HepG2 (cell line): ENCODE data around the gene PCAT6. TPM values are rescaled to one million over a fixed set of nuclear protein-coding genes. Genes with fewer than 3 reads are reported as not detected.
A peak's percentile ranks its signal among the peaks of the same experiment; 100 is the strongest.

Source experiments
- ATAC-seq: fragments of 200-7000 bp; cut with Tn5 transposase; 3 replicates; pipeline ENCODE4 v1.9.1; 2020; ENCODE audit warnings: mild to moderate bottlenecking, moderate library complexity
- Bru-seq: library from RNA; stranded (reverse); fragments of 400-500 nt; gene quantifications from one replicate; lab custom pipeline; 2021; lab: Mats Ljungman, UMichigan
- BruChase-seq, 2 experiments: library from RNA; stranded (reverse); fragments of 400-500 nt; gene quantifications; one replicate each; lab custom pipeline; 2021; lab: Mats Ljungman, UMichigan
- BruUV-seq: library from RNA; stranded (reverse); fragments of 400-500 nt; replicated peaks from 2 replicates; lab custom pipeline; 2021; lab: Mats Ljungman, UMichigan
- CTCF ChIA-PET: fragments of 300-600 bp; formaldehyde crosslinking; extraction: SDS; loops from one replicate; lab custom pipeline; 2021; ENCODE audit warnings: low total read pairs, inconsistent platforms, low intra/inter-chr PET ratio; lab: Yijun Ruan, JAX
- POLR2A ChIA-PET: fragments of 350-600 bp; sonication (Branson Sonifier 250); formaldehyde crosslinking; loops from one replicate; lab custom pipeline; 2020; ENCODE audit warnings: antibody characterized with exemption, inconsistent platforms; lab: Yijun Ruan, JAX
- DNase-seq: peaks from one replicate; pipeline ENCODE4 v3.0.0-alpha.2; 2015; ENCODE audit warnings: low spot score
- FAIRE-seq: peaks from 3 replicates; lab custom pipeline; 2011; peaks lifted over from hg19 to GRCh38; lab: Jason Lieb, UNC
- H2AFZ ChIP-seq: one replicate; pipeline ENCODE4 v1.6.1; 2011; ENCODE audit warnings: low read length, inconsistent platforms
- H3K27ac ChIP-seq: fragments of 300-600 bp; 3 replicates; pipeline ENCODE4 v1.8.0; 2011; ENCODE audit warnings: mixed run types, mild to moderate bottlenecking, mixed read lengths, low read length, inconsistent platforms; ENCODE audit not compliant: insufficient read depth; ENCODE audit errors: extremely low read length
- H3K27me3 ChIP-seq, 2 experiments: fragments of 200-600 bp in 1 of 2; 2 replicates in 1 of 2; 3 replicates in 1 of 2; pipeline versions ENCODE4 v1.6.0 to v1.8.0; 2011; ENCODE audit warnings: low read length in 2 of 2, mild to moderate bottlenecking in 2 of 2, moderate library complexity in 2 of 2, inconsistent platforms in 1 of 2; ENCODE audit not compliant: insufficient read depth in 2 of 2, control insufficient read depth in 1 of 2
- H3K36me3 ChIP-seq, 2 experiments: fragments of 200-600 bp in 1 of 2; replicated peaks in 1 of 2; 2 replicates in 1 of 2; 3 replicates in 1 of 2; pipeline versions ENCODE4 v1.5.1 to v1.8.0; 2011; ENCODE audit warnings: low read length in 2 of 2, inconsistent platforms in 1 of 2; ENCODE audit not compliant: insufficient read depth in 2 of 2, control insufficient read depth in 1 of 2
- H3K4me1 ChIP-seq: 2 replicates; pipeline ENCODE4 v1.5.1; 2012; ENCODE audit warnings: low read length, inconsistent platforms; ENCODE audit not compliant: insufficient read depth
- H3K4me2 ChIP-seq: 2 replicates; pipeline ENCODE4 v1.6.0; 2011; ENCODE audit warnings: low read depth, low read length, inconsistent platforms
- H3K4me3 ChIP-seq, 3 experiments: fragments of 200-600 bp in 1 of 3; sonication (generic), shearing (Covaris generic) in 1 of 3; replicated peaks in 1 of 3; 2 replicates each; pipeline ENCODE4 v1.5.1; 2011 to 2016; ENCODE audit warnings: low read length in 3 of 3, inconsistent platforms in 2 of 3, low read depth in 2 of 3, mild to moderate bottlenecking in 2 of 3, control low read depth in 1 of 3, mixed read lengths in 1 of 3; ENCODE audit not compliant: insufficient read depth in 1 of 3
- H3K79me2 ChIP-seq: one replicate; pipeline ENCODE4 v1.6.1; 2011; ENCODE audit warnings: low read length, inconsistent platforms; ENCODE audit not compliant: insufficient read depth
- H3K9ac ChIP-seq: 2 replicates; pipeline ENCODE4 v1.6.0; 2011; ENCODE audit warnings: mild to moderate bottlenecking, low read depth, low read length, inconsistent platforms; ENCODE audit not compliant: insufficient read depth
- H3K9me3 ChIP-seq: 2 replicates; pipeline ENCODE4 v1.5.1; 2012; ENCODE audit warnings: mild to moderate bottlenecking, low read length
- H4K20me1 ChIP-seq: 2 replicates; pipeline ENCODE4 v1.6.0; 2011; ENCODE audit warnings: inconsistent platforms, mild to moderate bottlenecking, low read length, moderate library complexity; ENCODE audit not compliant: insufficient read depth
- NPAS2 ChIP-seq: sonication (generic); formaldehyde crosslinking; IDR thresholded peaks from 2 replicates; pipeline ENCODE4 v1.8.0; 2022; ENCODE audit warnings: mild to moderate bottlenecking, missing genetic modification reagents, borderline replicate concordance
- SATB2 ChIP-seq: sonication (generic); formaldehyde crosslinking; IDR thresholded peaks from 2 replicates; pipeline ENCODE4 v1.5.0; 2020; ENCODE audit warnings: missing genetic modification reagents
- ZBTB44 ChIP-seq: sonication (generic); formaldehyde crosslinking; IDR thresholded peaks from 2 replicates; pipeline ENCODE4 v1.4.0; 2020; ENCODE audit warnings: missing genetic modification reagents
- ZNF770 ChIP-seq: sonication (generic); formaldehyde crosslinking; IDR thresholded peaks from 2 replicates; pipeline ENCODE4 v1.5.0; 2020; ENCODE audit warnings: mild to moderate bottlenecking, missing genetic modification reagents
- WGBS: methylation state at CpG from one replicate; pipeline ENCODE4 v1.1.6; 2017; ENCODE audit warnings: low lambda C conversion rate; 5-methylcytosine and 5-hydroxymethylcytosine counted together
- in situ Hi-C: cut with HindIII; loops from 2 replicates; pipeline ENCODE4 v1.10.0; 2017; ENCODE audit warnings: low pct_unique_long_range_greater_than_20kb; ENCODE audit not compliant: extremely low pct_ligation_motif_present
- intact Hi-C: fragments of 100-400 bp; cut with micrococcal nuclease; formaldehyde crosslinking; loops from one replicate; pipeline ENCODE4 v1.10.0; 2022; ENCODE audit not compliant: unreplicated experiment
- long read RNA-seq, 2 experiments: library from RNA in 1 of 2; library from polyadenylated mRNA in 1 of 2; stranded (forward) in 1 of 2; unstranded in 1 of 2; transcript quantifications; one replicate each; pipeline ENCODE4 v2.0.0, GENCODE V29; 2019 to 2022
- polyA minus RNA-seq, 3 experiments: library from RNA; depleted of rRNA, polyadenylated mRNA; stranded (reverse); fragments of >200 nt; gene quantifications; 2 replicates each; pipeline ENCODE4 v1.2.3, GENCODE V29; 2011; ENCODE audit warnings: low replicate concordance in 1 of 3
- polyA plus RNA-seq, 8 experiments: library from polyadenylated mRNA; depleted of rRNA in 3 of 8; stranded (reverse) in 7 of 8; unstranded in 1 of 8; fragments of >200 nt; fragmentation: Illumina TruSeq in 4 of 8; extraction: Trizol in 4 of 8; gene quantifications; 2 replicates each; pipeline versions ENCODE4 v1.2.1 to v1.2.3, GENCODE V29; 2011 to 2016; ENCODE audit warnings: low read depth in 4 of 8, missing spikeins in 1 of 8, mixed read lengths in 1 of 8; ENCODE audit not compliant: insufficient read depth in 1 of 8
- total RNA-seq, 5 experiments: library from RNA; depleted of rRNA; stranded (reverse); fragments of >200 nt; fragmentation: Illumina TruSeq; extraction: Trizol; gene quantifications; 2 replicates each; pipeline ENCODE4 v1.2.3, GENCODE V29; 2016; ENCODE audit warnings: low read depth in 1 of 5

Gene PCAT6
- total RNA-seq (2016; rRNA removed; fragmentation: Illumina TruSeq; extraction: Trizol) (0.55 and 0.60 TPM in 2 replicates), polyA plus RNA-seq (2011; rRNA removed) (4.1 and 4.4 TPM in 2 replicates), polyA minus RNA-seq (2011; rRNA and poly(A)+ RNA removed; ENCODE audit: low replicate concordance) (6.6 TPM in 1 of 2 replicates, not detected in the other), Bru-seq, nascent RNA (percentile 41 among the genes with signal in this experiment), BruChase-seq, experiment 1, labeled RNA remaining after a 6-hour chase (percentile 65 among the genes with signal in this experiment), BruChase-seq, experiment 2, labeled RNA remaining after a 2-hour chase (percentile 50 among the genes with signal in this experiment)
- 1.1 and 2.0 TPM in 2 replicates for total RNA-seq (2016; cell fraction: cytosol; rRNA removed; fragmentation: Illumina TruSeq; extraction: Trizol; ENCODE audit: low read depth)
- 0.84 TPM in 1 of 2 replicates, not detected in the other for total RNA-seq (2016; cell fraction: insoluble cytoplasmic fraction; rRNA removed; fragmentation: Illumina TruSeq; extraction: Trizol)
- 1.00 and 1.1 TPM in 2 replicates for total RNA-seq (2016; cell fraction: membrane; rRNA removed; fragmentation: Illumina TruSeq; extraction: Trizol)
- 0.94 TPM in 1 of 2 replicates, not detected in the other for total RNA-seq (2016; cell fraction: nucleus; rRNA removed; fragmentation: Illumina TruSeq; extraction: Trizol)
- polyA plus RNA-seq (2011; cell fraction: cytosol; rRNA removed): 4.5 and 8.3 TPM in 2 replicates
- polyA plus RNA-seq (2011; cell fraction: nucleus; rRNA removed): 9.5 and 12.7 TPM in 2 replicates
- 9.0 and 16.4 TPM in 2 replicates for polyA plus RNA-seq (2012)
- 6.2 and 6.7 TPM in 2 replicates for polyA plus RNA-seq (2016; cell fraction: cytosol; fragmentation: Illumina TruSeq; extraction: Trizol; ENCODE audit: low read depth)
- 1.0 and 1.8 TPM in 2 replicates for polyA plus RNA-seq (2016; cell fraction: insoluble cytoplasmic fraction; fragmentation: Illumina TruSeq; extraction: Trizol; ENCODE audit: low read depth)
- 5.4 and 6.3 TPM in 2 replicates for polyA plus RNA-seq (2016; cell fraction: membrane; fragmentation: Illumina TruSeq; extraction: Trizol; ENCODE audit: low read depth)
- 3.8 and 4.4 TPM in 2 replicates for polyA plus RNA-seq (2016; cell fraction: nucleus; fragmentation: Illumina TruSeq; extraction: Trizol; ENCODE audit: insufficient read depth, low read depth)
- 3.7 and 3.9 TPM in 2 replicates for polyA minus RNA-seq (2011; cell fraction: cytosol; rRNA and poly(A)+ RNA removed)
- polyA minus RNA-seq (2011; cell fraction: nucleus; rRNA and poly(A)+ RNA removed): 0.90 and 1.7 TPM in 2 replicates
- long read RNA-seq, experiment 1, partial matches to known transcripts: 0 of 2 reads
- long read RNA-seq, experiment 1, other reads (novel, unspliced or antisense): 2 of 2 reads
- long read RNA-seq, experiment 2, partial matches to known transcripts: 0 of 20 reads
- long read RNA-seq, experiment 2, other reads (novel, unspliced or antisense): 16 of 20 reads

- intact Hi-C loops (loop anchor here (2.0 kb wide), 2 partner anchors 50 to 78 kb away; partner anchors contain the start of gene RABIF), in situ Hi-C loops (loop anchor here (5.0 kb wide), 1 partner anchor 47 kb away; no protein-coding TSS in a partner anchor)
- Histone ChIP-seq H3K4me1 (peaks cover 56% of the 10 kb centered on the region), H3K27me3 (no peaks in the 10 kb centered on the region; a peak in 1 of 5 replicates), H3K4me2 (peak within 1 kb of the TSS; percentile 96), H3K4me3 (peak within 1 kb of the TSS; percentile 82 to 95 (median 94)), H3K9ac (peak within 1 kb of the TSS; percentile 72), H4K20me1 (peaks cover 8% of the 10 kb centered on the region), H2AFZ (peak within 1 kb of the TSS; percentile 22), H3K9me3 (no peaks in the 10 kb centered on the region), H3K27ac (peak within 1 kb of the TSS; percentile 53), H3K79me2 (peaks cover 20% of the 10 kb centered on the region), H3K36me3 (no peaks in the 10 kb centered on the region)
- ATAC-seq (peak; percentile 89), FAIRE-seq (no peak), DNase-seq (peak; percentile 88)
- 2% methylated on average over 26 of the region's 53 CpGs for WGBS
- no TSS peak for BruUV-seq
- CTCF ChIA-PET: no interaction called here
- POLR2A ChIA-PET: interaction anchor here (0.6 to 4.2 kb wide), 10 partner anchors 10 to 196 kb away, joined by 3 to 74 read pairs (median 4); partner anchors contain the start of genes RABIF and TMEM183A
- no peak for TF ChIP-seq NPAS2 (CRISPR knock-in tag)
- no peak for TF ChIP-seq ZBTB44 (CRISPR knock-in tag)
- TF ChIP-seq SATB2 (CRISPR knock-in tag): no peak
- no peak for TF ChIP-seq ZNF770
These were observed at the start of gene PCAT6 for GRCh38 chr1:202810615-202811295. PCAT6 (plus strand) TSS chr1:202810954.
